ENCODE results near the gene TRAK1. TPM values are rescaled to one million over a fixed set of nuclear protein-coding genes. Genes with fewer than 3 reads are reported as not detected.

Gene TRAK1
- total RNA-seq, 1 experiment from 2014 or later = 7.4 TPM

GRCh38 chr3:42204867-42205599, 113.9 kb downstream of the TRAK1 start:
- DNase-seq (ENCODE audit: low read depth) = no peak

- no peak for DNase-seq (ENCODE audit: low read depth)
These were observed 114.8 kb downstream of the TRAK1 start for GRCh38 chr3:42205800-42206514.

GRCh38 chr3:42209917-42210316, 118.8 kb downstream of the TRAK1 start:
- no peak for DNase-seq (ENCODE audit: low read depth)

- no peak for DNase-seq (ENCODE audit: low read depth)
These were observed 119.6 kb downstream of the TRAK1 start for GRCh38 chr3:42210726-42211125.

DNA sequence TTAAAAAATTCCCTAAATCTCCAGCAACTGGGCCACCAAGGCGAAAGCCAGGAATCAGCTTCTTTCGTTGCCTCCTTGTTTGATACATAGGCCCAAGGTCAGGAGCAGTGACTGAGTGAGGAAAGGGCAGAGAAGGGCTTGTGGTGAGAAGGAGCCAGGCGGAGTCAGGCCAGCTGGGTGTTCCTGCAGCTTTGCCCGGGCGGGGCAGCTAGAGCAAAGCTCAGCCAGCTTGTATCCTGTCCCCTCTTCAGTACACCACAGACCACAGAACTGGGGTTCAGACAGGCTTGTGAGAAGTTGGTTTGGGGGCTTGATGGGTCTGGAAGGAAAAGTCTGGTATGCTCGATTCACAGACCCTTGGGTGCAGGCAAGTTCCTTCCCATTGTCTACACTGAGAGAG, 122.3 kb downstream of the TRAK1 start:
- DNase-seq (ENCODE audit: low read depth) = no peak

DNA sequence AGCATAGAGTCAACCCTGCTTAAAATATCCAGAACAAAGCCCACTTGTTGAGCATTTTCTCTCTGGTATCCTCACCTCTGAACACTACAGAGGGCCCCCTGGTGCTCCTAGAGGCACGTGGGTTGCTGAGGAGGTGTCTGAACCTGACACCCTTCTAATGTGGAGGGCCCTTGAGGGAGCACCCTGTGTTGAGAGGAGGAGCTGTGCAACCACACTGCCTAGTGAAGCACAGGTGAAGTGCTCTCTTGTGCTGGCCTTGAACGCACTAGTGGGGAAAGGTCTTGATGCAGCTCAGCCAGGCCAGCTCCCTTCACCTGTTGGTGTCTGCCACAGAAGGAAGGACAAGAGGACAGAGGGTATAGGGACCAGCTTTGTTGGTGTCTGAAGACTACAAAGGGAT, 122.9 kb downstream of the TRAK1 start:
- DNase-seq (ENCODE audit: low read depth) = no peak

DNA sequence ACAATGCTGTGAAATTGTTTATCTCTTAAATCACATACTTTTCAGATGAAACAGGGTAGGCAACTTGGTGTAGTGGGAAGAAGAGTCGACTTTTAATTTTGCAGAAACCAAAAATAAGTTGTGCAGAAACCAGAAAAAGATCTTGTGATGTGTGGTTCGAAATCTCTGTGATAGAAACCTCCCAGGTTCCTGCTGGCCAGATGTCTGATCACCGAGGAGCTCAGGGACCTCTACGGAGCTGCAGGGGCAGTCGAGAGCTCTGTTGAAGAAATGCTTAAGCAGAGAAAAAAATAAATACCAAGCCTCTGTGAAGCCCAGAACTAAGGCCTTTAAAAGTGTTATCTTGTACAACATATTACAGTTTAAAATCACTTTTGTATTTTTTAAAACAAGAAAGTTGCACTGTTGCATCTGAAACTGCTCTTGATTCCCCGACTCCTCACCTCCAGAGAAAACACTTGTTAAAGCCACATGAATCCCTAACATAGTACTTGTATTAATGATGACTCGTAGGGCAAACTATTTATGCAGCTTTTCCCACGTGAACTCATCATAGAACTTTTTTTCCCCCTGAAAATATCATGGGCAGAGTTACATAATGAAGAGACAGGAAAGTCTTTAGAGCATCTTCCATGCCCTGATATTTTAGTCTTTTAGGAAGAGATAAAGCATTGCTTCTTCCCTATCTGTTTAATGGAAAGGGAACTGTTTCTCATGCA, 123.6 kb downstream of the TRAK1 start:
- no peak for DNase-seq (ENCODE audit: low read depth)

DNA sequence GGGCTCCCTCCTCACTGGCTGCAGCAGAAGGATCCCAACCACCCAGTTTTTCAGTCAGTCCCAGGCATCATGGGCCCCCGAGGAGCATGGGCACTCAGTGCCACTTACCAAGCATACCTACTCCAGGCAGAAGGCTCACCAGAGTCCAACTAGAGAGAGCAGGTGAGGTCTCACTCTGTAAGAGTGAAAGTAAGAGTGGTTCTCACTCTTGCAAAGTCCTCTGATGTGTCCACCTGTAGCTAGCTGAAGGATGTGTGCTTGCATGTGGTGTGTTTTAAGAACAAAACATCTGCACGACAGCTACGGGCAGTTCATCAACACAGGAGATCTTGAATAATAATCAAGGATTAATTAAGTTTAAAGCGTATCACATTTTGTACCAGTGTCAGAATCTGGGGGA, 125.1 kb downstream of the TRAK1 start:
- no peak for DNase-seq (ENCODE audit: low read depth)

DNA sequence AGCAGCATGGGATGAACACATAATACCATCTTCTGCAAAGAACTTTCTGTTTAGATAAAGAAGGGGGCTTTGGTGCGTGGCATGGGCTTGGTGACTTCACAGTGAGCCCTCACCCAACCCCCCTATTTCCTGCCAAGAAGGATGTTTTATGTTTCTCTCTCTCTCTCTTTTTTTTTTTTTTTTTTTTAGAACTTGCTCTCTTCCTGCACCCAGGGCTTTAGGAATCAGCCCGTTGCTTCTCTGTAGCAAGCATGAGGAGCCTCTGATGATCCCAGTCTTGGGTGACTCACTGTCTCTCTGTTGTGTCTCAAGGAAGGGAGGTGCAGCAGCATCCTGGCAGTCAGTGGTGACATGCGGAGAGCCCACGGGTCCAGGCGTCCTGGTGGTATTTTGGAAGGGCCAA, 125.8 kb downstream of the TRAK1 start:
- no peak for DNase-seq (ENCODE audit: low read depth)

DNA sequence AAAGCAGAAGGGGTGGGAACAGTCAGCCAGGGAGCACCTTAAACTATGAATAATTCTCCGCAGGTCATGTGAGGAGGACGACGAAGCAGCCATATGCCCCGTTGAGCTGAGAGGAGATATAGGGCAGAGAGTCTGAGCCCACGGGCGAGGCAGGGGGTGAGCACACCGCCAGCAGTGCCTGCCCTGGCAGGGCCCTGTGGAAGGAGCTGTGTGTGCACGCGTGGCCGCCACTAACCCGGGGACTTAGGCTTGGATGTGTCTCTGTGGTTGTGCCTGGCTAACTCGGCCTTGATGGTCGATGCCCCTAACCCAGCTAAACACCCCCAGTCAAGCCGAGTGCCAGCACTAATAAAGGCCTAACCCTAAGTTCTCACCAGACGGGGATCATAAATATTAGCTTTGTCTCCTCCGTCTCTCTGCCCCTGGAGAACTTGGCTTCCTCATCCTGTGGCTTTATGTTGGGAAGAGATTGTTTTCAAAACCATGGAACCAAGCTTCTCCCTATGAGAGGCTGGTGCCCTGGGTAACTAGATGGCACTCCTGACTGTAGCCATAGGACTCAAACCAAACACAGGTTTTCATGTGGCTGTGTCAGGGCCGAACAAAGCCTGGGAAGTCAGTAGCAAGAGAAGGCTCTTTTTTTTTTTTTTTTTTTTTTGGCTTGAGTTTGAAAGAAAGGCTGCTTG, 129.4 kb downstream of the TRAK1 start:
- DNase-seq (ENCODE audit: low read depth) = no peak

- DNase-seq (ENCODE audit: low read depth) = no peak
These were observed 132.0 kb downstream of the TRAK1 start for GRCh38 chr3:42222942-42223693.

- no peak for DNase-seq (ENCODE audit: low read depth)
These were observed 133.0 kb downstream of the TRAK1 start for GRCh38 chr3:42224178-42224577.

DNA sequence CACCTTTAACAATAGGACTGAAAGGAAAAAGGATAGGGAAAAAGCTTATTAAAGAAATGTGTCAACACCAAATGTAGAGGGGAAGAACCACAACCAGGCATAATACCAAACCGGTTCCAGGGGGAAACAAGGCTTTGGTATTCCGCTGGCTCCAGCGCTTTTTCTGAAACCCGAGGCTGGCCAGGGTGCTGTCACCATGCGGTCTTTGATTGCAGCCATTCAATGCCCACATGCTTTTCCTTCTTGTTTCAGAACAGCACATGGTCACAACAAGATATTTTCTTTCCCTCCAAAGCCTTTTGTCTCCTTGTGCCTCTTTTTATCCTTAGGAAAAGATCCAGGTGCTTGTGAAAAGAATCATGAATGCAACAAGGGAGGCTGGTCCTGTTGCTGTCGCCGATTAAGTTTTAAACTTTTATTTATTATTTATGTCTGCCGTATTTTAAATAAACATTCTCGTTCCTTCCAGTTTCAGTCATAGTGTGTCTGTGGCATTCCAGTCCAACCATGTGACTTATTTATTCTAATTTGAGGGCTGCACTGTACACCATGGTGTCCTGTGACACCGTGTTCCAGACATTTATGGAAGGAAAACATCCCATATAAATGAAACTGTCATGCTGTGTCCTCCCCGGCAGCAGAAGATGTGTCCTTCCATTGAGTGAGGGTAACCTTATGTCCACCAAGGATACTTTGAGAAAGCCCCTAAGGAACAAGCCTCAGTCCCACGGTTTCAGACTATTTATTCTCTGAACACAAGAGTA, 133.7 kb downstream of the TRAK1 start:
- no peak for DNase-seq (ENCODE audit: low read depth)

DNA sequence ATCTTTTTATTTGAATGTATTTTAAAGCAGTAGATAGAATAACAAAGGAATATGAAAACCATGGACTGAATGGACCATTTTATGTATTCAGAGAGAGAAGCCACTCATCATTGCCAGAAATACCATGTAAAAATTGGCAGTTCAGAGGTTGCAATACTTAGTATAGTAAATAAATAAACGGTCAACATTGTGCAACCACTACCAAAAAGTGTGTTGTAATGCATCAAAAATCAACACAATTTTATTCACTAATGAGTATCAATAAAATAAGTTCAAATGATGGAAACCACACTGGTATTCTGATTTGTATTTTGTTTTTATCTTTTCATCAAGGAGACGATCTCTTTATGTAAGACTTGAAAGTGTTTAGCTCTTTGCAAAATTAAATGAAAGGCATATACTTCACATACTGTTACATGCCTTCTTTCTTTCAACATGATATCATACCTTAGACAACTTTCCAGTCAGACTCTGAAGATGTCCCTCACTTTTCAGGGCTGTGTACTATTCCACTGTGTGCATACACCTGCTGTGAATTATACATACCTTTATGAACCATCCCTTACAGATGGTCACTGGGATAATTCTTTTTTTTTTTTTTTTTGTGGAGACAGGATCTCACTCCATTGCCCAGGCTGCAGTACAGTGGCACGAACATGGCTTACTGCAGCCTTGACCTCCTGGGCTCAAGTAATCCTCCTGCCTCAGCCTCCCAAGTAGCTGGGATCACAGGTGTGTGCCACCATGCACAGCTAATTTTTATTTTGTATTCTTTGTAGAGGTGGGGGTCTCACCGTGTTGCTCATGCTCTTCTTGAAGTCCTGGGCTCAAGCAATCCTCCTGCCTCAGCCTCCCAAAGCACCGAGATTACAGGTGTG, 134.6 kb downstream of the TRAK1 start:
- no peak for DNase-seq (ENCODE audit: low read depth)

- peak; percentile 21 for DNase-seq (ENCODE audit: low read depth)
These were observed 135.6 kb downstream of the TRAK1 start for GRCh38 chr3:42226470-42227425.

- DNase-seq (ENCODE audit: low read depth) = no peak
These were observed 137.6 kb downstream of the TRAK1 start for GRCh38 chr3:42228796-42229195.

DNA sequence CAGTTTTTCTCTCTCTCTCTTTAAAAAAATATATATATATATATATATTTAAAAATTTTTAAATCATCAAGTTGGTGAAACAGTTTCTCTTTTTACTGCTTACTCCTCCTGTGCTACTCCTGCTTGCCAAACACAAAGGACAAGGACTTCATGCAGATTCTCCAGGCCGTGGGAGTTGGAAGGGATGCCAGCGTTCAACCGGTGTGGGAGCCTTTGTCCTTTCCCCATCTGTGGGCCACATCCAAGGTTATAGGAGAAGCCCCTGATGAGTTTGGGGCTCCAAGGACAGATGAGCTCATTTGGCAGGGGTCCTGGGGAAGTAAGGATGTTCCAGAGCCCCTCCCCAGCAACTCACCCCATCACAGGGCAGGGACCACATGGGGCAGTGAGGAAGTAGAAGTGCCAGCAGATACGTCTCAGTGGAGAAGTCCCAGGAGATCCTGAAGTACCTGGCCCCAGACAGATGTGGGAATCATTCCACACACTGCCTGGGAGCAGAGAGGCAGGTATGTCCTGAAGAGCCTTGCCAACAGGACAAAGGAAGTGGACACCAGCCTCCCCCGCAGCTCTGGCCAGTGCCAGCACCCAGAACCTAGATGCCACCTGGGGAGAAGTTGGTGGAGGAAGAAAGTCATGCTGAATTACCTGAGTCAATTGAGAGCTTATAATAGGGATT, 138.2 kb downstream of the TRAK1 start:
- DNase-seq (ENCODE audit: low read depth) = no peak
